IgD-negative memory B cell (primary cell): Measurements from ENCODE around the gene PIK3C2A. TPM values are rescaled to one million over a fixed set of nuclear protein-coding genes. Genes with fewer than 3 reads are reported as not detected.
"Not testable (repeated sequence)": the region's sequence is repeated elsewhere in the genome, so short reads cannot be mapped to it uniquely, and the experiment has no call there.

ENCODE experiments used
- H3K27ac Mint-ChIP-seq, 3 donors: one replicate each; pipeline ENCODE4 v1.8.0; 2020 to 2022; ENCODE audit warnings: mild to moderate bottlenecking in 3 of 3, mixed read lengths in 3 of 3, moderate library complexity in 1 of 3
- H3K27me3 Mint-ChIP-seq: one replicate; pipeline ENCODE4 v1.8.0; 2021; ENCODE audit warnings: mixed read lengths
- H3K36me3 Mint-ChIP-seq: one replicate; pipeline ENCODE4 v1.8.0; 2020; ENCODE audit warnings: mild to moderate bottlenecking, mixed read lengths
- H3K4me1 Mint-ChIP-seq, 3 donors: one replicate each; pipeline ENCODE4 v1.8.0; 2020 to 2022; ENCODE audit warnings: mixed read lengths in 3 of 3, mild to moderate bottlenecking in 1 of 3
- H3K4me3 Mint-ChIP-seq, 4 donors: one replicate each; pipeline ENCODE4 v1.8.0; 2020 to 2022; ENCODE audit warnings: mild to moderate bottlenecking in 4 of 4, mixed read lengths in 4 of 4, moderate library complexity in 3 of 4
- H3K9me3 Mint-ChIP-seq, 3 donors: one replicate each; pipeline ENCODE4 v1.8.0; 2020 to 2021; ENCODE audit warnings: mixed read lengths in 3 of 3, mild to moderate bottlenecking in 1 of 3
- polyA plus RNA-seq: library from polyadenylated mRNA; unstranded; fragments of 300-500 nt; fragmentation: Illumina TruSeq; gene quantifications from one replicate; pipeline ENCODE4 v1.2.3, GENCODE V29; 2021

PIK3C2A gene
- polyA plus RNA-seq = 5.1 TPM

DNA sequence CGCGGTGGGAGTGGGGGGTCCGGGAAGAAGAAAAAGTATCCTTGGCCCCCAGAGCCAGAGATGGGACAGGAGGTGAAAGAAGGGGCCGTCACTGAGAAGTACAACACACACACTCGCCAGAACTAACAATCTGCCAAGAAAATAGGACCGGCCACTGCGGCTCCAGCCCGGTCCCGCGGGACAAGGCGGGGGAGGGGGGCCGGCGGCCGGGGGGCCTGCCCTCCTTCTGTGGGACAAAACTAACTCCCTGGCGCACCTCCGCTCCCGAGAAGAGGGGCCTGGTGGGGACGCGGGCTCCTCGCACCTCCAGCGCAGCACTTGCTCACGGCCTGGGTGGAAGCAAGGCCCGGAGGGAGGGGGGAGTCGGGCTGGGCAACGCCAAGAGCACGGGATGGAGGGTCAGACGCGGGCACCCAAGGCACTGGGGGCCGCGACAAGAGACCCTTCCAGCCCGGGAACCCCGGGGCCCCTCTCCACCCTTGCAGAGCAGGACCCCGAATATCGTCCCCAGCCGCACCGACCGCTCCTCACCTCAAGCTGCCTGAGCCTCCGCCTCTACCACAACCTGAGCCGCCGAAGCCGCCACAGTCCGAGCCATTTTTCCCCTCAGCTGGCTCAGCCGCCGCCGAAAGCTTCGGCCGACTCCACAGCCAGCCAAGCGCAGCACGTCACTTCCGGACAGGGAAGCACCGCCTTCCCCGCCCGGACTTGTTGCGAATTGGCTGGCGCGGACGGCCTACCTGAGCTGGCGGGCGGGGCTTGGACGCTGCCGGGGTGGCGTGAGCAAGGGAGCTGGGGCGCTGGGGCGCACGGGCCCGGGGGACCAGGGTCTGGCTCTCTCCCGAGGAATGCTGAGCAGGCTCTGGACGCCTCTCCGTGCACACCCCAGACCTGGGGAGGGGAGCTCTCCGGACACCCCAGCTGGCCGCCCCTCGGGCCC lies at the start of gene PIK3C2A:
PIK3C2A (minus strand) TSS at position 670 of the 940 bp plus-strand sequence. CDS start 38,245 bp downstream, outside the sequence.
- no peaks in the 10 kb centered on the region for H3K27me3 Mint-ChIP-seq
- H3K27ac Mint-ChIP-seq = peak within 1 kb of the TSS; percentile 91 to 99 (median 96)
- H3K36me3 Mint-ChIP-seq = peaks cover 4% of the 10 kb centered on the region
- no peaks in the 10 kb centered on the region for H3K9me3 Mint-ChIP-seq
- H3K4me1 Mint-ChIP-seq = peaks cover 25 to 41% (median 32%) of the 10 kb centered on the region in 3 donors
- H3K4me3 Mint-ChIP-seq = peak within 1 kb of the TSS; percentile 98 to 99 (median 99)

- H3K27ac Mint-ChIP-seq = no peak overlapping the region
- peaks cover 2% of the 10 kb centered on the region for H3K27me3 Mint-ChIP-seq
Observed at GRCh38 chr11:17257196-17257595, 49.4 kb upstream of the PIK3C2A start.

DNA sequence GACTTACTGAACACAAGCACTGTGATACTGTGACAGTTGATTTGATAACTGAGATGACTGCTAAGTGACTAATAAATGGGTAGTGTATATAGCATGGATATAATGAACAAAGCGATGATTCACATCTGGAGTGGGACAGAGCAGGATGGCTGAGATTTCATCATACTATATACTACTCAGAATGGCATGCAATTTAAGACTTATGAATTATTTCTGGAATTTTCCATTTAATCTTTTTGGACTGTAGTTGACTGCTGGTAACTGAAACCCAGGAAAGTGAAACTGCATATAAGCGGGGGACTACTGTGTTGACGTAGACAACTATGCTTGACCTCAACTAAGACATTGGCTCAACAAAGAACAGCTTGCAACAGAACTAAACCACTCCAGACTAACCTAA lies 48.7 kb upstream of the PIK3C2A start:
- Mint-ChIP-seq H3K36me3 (peaks cover 4% of the 10 kb centered on the region), H3K27me3 (peaks cover 2% of the 10 kb centered on the region), H3K4me1 (no peaks in the 10 kb centered on the region), H3K9me3 (no peaks in the 10 kb centered on the region), H3K27ac (no peak overlapping the region), H3K4me3 (no peak overlapping the region)

More at GRCh38 chr11:17257196-17257595, 49.4 kb upstream of the PIK3C2A start:
- H3K9me3 Mint-ChIP-seq = no peaks in the 10 kb centered on the region
- H3K4me3 Mint-ChIP-seq = no peak overlapping the region
- H3K4me1 Mint-ChIP-seq = no peaks in the 10 kb centered on the region
- peaks cover 4% of the 10 kb centered on the region for H3K36me3 Mint-ChIP-seq

DNA sequence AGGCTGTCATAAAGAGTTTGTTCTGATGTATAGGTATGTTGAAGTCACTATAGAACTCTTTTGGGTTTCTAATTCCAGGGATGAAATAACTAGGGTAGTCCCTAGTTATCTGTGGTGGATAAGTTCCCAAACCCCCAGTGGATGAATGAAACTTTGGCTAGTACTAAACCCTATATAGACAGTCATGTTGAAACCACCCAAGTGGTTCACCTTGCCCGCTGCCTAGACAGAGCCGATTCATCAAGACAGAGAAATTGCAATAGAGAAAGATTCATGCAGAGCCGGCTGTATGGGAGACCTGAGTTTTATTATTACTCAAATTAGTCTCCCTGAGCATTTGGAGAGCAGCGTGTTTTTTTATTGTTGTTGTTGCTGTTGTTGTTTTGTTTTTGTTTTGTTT lies 44.9 kb upstream of the PIK3C2A start:
- H3K36me3 Mint-ChIP-seq = peaks cover under 1% of the 10 kb centered on the region
- H3K27ac Mint-ChIP-seq = no peak overlapping the region
- no peaks in the 10 kb centered on the region for H3K4me1 Mint-ChIP-seq
- peaks cover 7% of the 10 kb centered on the region for H3K27me3 Mint-ChIP-seq
- no peaks in the 10 kb centered on the region for H3K9me3 Mint-ChIP-seq
- no peak overlapping the region for H3K4me3 Mint-ChIP-seq

- H3K27ac Mint-ChIP-seq = no peak overlapping the region
- H3K4me3 Mint-ChIP-seq = no peak overlapping the region
- H3K27me3 Mint-ChIP-seq = peaks cover 10% of the 10 kb centered on the region
- H3K4me1 Mint-ChIP-seq = no peaks in the 10 kb centered on the region
- H3K9me3 Mint-ChIP-seq = no peaks in the 10 kb centered on the region
- no peaks in the 10 kb centered on the region for H3K36me3 Mint-ChIP-seq
Observed at GRCh38 chr11:17250561-17251350, 43.0 kb upstream of the PIK3C2A start.

GRCh38 chr11:17244046-17244445 lies 36.3 kb upstream of the PIK3C2A start:
- H3K27ac Mint-ChIP-seq = no peak overlapping the region
- H3K4me1 Mint-ChIP-seq = no peaks in the 10 kb centered on the region
- H3K4me3 Mint-ChIP-seq = no peak overlapping the region
- no peaks in the 10 kb centered on the region for H3K36me3 Mint-ChIP-seq
- peaks cover 14% of the 10 kb centered on the region for H3K27me3 Mint-ChIP-seq
- H3K9me3 Mint-ChIP-seq = no peaks in the 10 kb centered on the region

DNA sequence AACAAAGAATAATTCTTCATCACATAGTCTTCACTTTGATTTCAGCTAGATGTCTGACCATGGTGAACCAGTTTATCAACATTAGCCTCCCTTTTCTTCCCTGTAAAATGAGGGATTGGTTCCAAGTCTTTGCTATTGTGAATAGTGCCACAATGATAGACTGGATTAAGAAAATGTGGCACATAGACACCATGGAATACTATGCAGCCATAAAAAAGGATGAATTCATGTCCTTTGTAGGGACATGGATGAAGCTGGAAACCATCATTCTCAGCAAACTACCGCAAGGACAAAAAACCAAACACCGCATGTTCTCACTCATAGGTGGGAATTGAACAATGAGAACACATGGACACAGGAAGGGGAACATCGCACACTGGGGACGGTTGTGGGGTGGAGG lies 35.2 kb upstream of the PIK3C2A start:
- not testable (repeated sequence) for H3K4me3 Mint-ChIP-seq, H3K4me1 Mint-ChIP-seq, H3K36me3 Mint-ChIP-seq, H3K27ac Mint-ChIP-seq, H3K9me3 Mint-ChIP-seq
- peaks cover 17% of the 10 kb centered on the region for H3K27me3 Mint-ChIP-seq

GRCh38 chr11:17240780-17241179 lies 33.0 kb upstream of the PIK3C2A start:
- peaks cover 14% of the 10 kb centered on the region for H3K27me3 Mint-ChIP-seq
- peaks cover 1% of the 10 kb centered on the region for H3K36me3 Mint-ChIP-seq
- H3K27ac Mint-ChIP-seq = no peak overlapping the region
- no peaks in the 10 kb centered on the region for H3K4me1 Mint-ChIP-seq
- H3K9me3 Mint-ChIP-seq = no peaks in the 10 kb centered on the region
- H3K4me3 Mint-ChIP-seq = no peak overlapping the region

- H3K36me3 Mint-ChIP-seq, H3K27ac Mint-ChIP-seq, H3K4me1 Mint-ChIP-seq, H3K4me3 Mint-ChIP-seq, H3K9me3 Mint-ChIP-seq: not testable (repeated sequence)
- H3K27me3 Mint-ChIP-seq = peaks cover 17% of the 10 kb centered on the region
Observed at GRCh38 chr11:17239927-17240326, 32.1 kb upstream of the PIK3C2A start.

GRCh38 chr11:17238377-17238776 lies 30.6 kb upstream of the PIK3C2A start:
- Mint-ChIP-seq H3K9me3 (no peaks in the 10 kb centered on the region), H3K4me1 (no peaks in the 10 kb centered on the region), H3K27ac (no peak overlapping the region), H3K4me3 (no peak overlapping the region), H3K27me3 (peaks cover 17% of the 10 kb centered on the region), H3K36me3 (peaks cover 1% of the 10 kb centered on the region)

DNA sequence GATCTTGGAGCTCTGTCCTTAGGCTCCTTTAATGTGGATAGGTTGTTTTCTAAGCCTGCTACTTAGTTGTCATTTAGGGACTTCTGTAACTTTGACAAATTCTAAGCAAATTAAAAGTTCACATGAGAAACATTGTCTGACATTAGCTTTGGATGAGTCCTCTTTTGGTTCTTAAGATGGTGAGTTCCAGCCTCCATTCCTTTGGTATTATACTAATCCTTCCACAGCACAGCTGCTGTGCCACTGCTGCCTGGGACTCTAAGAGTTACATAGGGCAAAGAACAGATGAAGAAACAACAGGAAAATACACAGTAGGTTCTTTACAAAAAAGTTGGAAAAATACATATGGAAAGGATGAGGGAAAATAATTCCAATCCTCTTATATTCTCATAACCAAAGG lies 25.3 kb upstream of the PIK3C2A start:
- H3K4me3 Mint-ChIP-seq = no peak overlapping the region
- peaks cover 7 to 10% (median 8%) of the 10 kb centered on the region in 3 donors for H3K4me1 Mint-ChIP-seq
- H3K27ac Mint-ChIP-seq = no peak overlapping the region
- peaks cover 3% of the 10 kb centered on the region for H3K27me3 Mint-ChIP-seq
- peaks cover 1% of the 10 kb centered on the region for H3K36me3 Mint-ChIP-seq
- no peaks in the 10 kb centered on the region for H3K9me3 Mint-ChIP-seq

GRCh38 chr11:17230867-17231851 lies 23.4 kb upstream of the PIK3C2A start:
- Mint-ChIP-seq H3K27me3 (peaks cover 3% of the 10 kb centered on the region), H3K4me3 (peak overlapping the region in 1 of 4 donors; percentile 19), H3K9me3 (no peaks in the 10 kb centered on the region), H3K36me3 (no peaks in the 10 kb centered on the region), H3K27ac (peak overlapping the region in 1 of 3 donors; percentile 5), H3K4me1 (peaks cover 8 to 10% (median 9%) of the 10 kb centered on the region in 3 donors)

DNA sequence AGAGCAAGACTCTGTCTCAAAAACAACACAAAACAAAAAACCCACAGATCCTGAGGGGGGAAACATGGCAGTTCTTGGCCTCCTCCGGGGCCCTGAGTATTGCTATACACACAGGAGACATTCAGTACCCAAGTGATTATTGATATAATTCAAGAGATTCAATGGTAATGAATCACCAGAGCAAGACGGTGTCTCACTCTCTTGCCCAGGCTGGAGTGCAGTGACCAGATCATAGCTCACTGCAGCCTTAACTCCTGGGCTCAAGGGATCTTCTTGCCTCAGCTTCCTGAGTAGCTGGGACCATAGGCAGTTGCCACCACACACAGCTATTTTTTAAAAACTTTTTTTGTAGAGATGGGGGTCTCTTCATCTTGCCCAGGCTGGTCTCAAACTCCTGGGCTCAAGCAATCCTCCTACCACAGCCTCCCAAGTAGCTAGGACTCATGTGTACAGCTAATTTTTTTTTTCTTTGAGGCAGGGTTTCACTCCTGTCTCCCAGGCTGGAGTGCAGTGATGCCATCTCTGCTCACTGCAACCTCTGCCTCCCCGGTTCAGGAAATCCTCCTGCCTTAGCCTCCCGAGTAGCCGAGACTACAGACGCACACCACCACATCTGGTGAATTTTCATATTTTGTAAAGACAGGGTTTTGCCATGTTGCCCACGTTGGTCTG lies 21.8 kb upstream of the PIK3C2A start:
- H3K4me1 Mint-ChIP-seq = peaks cover 8 to 12% (median 9%) of the 10 kb centered on the region in 3 donors
- H3K9me3 Mint-ChIP-seq = no peaks in the 10 kb centered on the region
- H3K27ac Mint-ChIP-seq = no peak overlapping the region
- H3K27me3 Mint-ChIP-seq = no peaks in the 10 kb centered on the region
- H3K36me3 Mint-ChIP-seq = no peaks in the 10 kb centered on the region
- H3K4me3 Mint-ChIP-seq = peak overlapping the region in 1 of 4 donors; percentile 10
